Neural progenitor cell (in vitro differentiated cells): Measurements from ENCODE around the gene UNC5A. TPM values are rescaled to one million over a fixed set of nuclear protein-coding genes. Genes with fewer than 3 reads are reported as not detected.

Experiments used
- DNase-seq: peaks from one replicate; pipeline ENCODE4 v3.0.0-alpha.2; 2016; ENCODE audit warnings: low spot score
- H2AFZ ChIP-seq: fragments of 200-600 bp; sonication (generic); replicated peaks from 2 replicates; pipeline ENCODE4 v1.6.1; 2016; ENCODE audit warnings: antibody characterized with exemption
- H3F3A ChIP-seq: fragments of 200-600 bp; sonication (generic); 2 replicates; pipeline ENCODE4 v1.6.1; 2016; ENCODE audit warnings: antibody characterized with exemption, low read depth
- H3K27ac ChIP-seq: fragments of 200-600 bp; sonication (generic); 2 replicates; pipeline ENCODE4 v1.5.1; 2016; ENCODE audit warnings: mild to moderate bottlenecking
- H3K27me3 ChIP-seq: fragments of 200-600 bp; sonication (generic); 2 replicates; pipeline ENCODE4 v1.6.1; 2016; ENCODE audit warnings: mild to moderate bottlenecking, moderate library complexity
- H3K36me3 ChIP-seq: fragments of 200-600 bp; sonication (generic); 2 replicates; pipeline ENCODE4 v1.5.1; 2016
- H3K4me1 ChIP-seq: fragments of 200-600 bp; sonication (generic); 2 replicates; pipeline ENCODE4 v1.6.1; 2016; ENCODE audit warnings: mixed run types
- H3K4me2 ChIP-seq: fragments of 200-600 bp; sonication (generic); 2 replicates; pipeline ENCODE4 v1.6.1; 2016
- H3K4me3 ChIP-seq: fragments of 200-600 bp; sonication (generic); 2 replicates; pipeline ENCODE4 v1.5.1; 2016
- H3K79me2 ChIP-seq: fragments of 200-600 bp; sonication (generic); 2 replicates; pipeline ENCODE4 v1.6.1; 2016; ENCODE audit warnings: low read depth
- H3K9ac ChIP-seq: fragments of 200-600 bp; sonication (generic); 2 replicates; pipeline ENCODE4 v1.6.1; 2016
- H3K9me3 ChIP-seq: fragments of 200-600 bp; sonication (generic); 2 replicates; pipeline ENCODE4 v1.5.1; 2016; ENCODE audit warnings: low read depth
- H4K20me1 ChIP-seq: fragments of 200-600 bp; sonication (generic); 2 replicates; pipeline ENCODE4 v1.6.1; 2016; ENCODE audit warnings: low read depth
- H3K27ac Mint-ChIP-seq: 3 replicates; pipeline ENCODE4 v1.8.0; 2021; ENCODE audit warnings: mixed read lengths
- H3K27me3 Mint-ChIP-seq: 2 replicates; pipeline ENCODE4 v1.8.0; 2022; ENCODE audit warnings: low read depth, mild to moderate bottlenecking, inconsistent platforms, moderate library complexity, mixed read lengths; ENCODE audit not compliant: insufficient read depth
- H3K36me3 Mint-ChIP-seq: 3 replicates; pipeline ENCODE4 v1.8.0; 2021; ENCODE audit warnings: mixed read lengths
- H3K4me1 Mint-ChIP-seq: 3 replicates; pipeline ENCODE4 v1.8.0; 2021; ENCODE audit warnings: mixed read lengths
- H3K4me3 Mint-ChIP-seq: 3 replicates; pipeline ENCODE4 v1.8.0; 2021; ENCODE audit warnings: mild to moderate bottlenecking, moderate library complexity, mixed read lengths
- H3K9me3 Mint-ChIP-seq: 3 replicates; pipeline ENCODE4 v1.8.0; 2020; ENCODE audit warnings: mixed read lengths
- CTCF ChIP-seq: fragments of 200-600 bp; sonication (generic); IDR thresholded peaks from 2 replicates; pipeline ENCODE4 v1.5.1; 2017; ENCODE audit warnings: antibody characterized with exemption, mild to moderate bottlenecking
- EZH2 ChIP-seq: fragments of 200-600 bp; sonication (generic); IDR thresholded peaks from 2 replicates; pipeline ENCODE4 v1.6.1; 2017; ENCODE audit warnings: antibody characterized with exemption, mild to moderate bottlenecking, moderate library complexity
- EZH2phosphoT487 ChIP-seq: fragments of 200-600 bp; sonication (generic); IDR thresholded peaks from 2 replicates; pipeline ENCODE4 v1.6.1; 2017; ENCODE audit warnings: antibody characterized with exemption
- total RNA-seq: library from RNA; depleted of rRNA; stranded (reverse); fragments of >200 nt; gene quantifications from 2 replicates; pipeline ENCODE4 v1.2.3, GENCODE V29; 2015; ENCODE audit warnings: low replicate concordance

The UNC5A gene
- total RNA-seq, 1 donor from 2014 or later = 1.2 TPM

- Histone ChIP-seq H3K79me2 (no peaks in the 10 kb centered on the region), H3K27me3 (no peaks in the 10 kb centered on the region), H3K27ac (no peak overlapping the region), H3K9ac (no peak overlapping the region), H3K36me3 (no peaks in the 10 kb centered on the region), H3K4me3 (no peak overlapping the region), H4K20me1 (no peaks in the 10 kb centered on the region), H2AFZ (no peak overlapping the region), H3K4me1 (peaks cover 29% of the 10 kb centered on the region), H3F3A (peaks cover 16% of the 10 kb centered on the region), H3K4me2 (no peak overlapping the region), H3K9me3 (no peaks in the 10 kb centered on the region)
- TF ChIP-seq EZH2 = no peak
- no peak for TF ChIP-seq EZH2phosphoT487
- TF ChIP-seq CTCF = no peak
- Mint-ChIP-seq H3K9me3 (no peaks in the 10 kb centered on the region), H3K27me3 (peaks cover 8% of the 10 kb centered on the region), H3K36me3 (no peaks in the 10 kb centered on the region), H3K4me1 (peaks cover 22% of the 10 kb centered on the region), H3K4me3 (no peak overlapping the region), H3K27ac (no peak overlapping the region)
- DNase-seq = no peak
Observed at GRCh38 chr5:176859916-176860315, 49.6 kb downstream of the UNC5A start.

GRCh38 chr5:176860381-176860780 lies 50.0 kb downstream of the UNC5A start:
- H3K4me3 ChIP-seq = no peak overlapping the region
- no peak overlapping the region for H3K27ac ChIP-seq
- Mint-ChIP-seq H3K4me3 (no peak overlapping the region), H3K27ac (no peak overlapping the region), H3K27me3 (peaks cover 9% of the 10 kb centered on the region), H3K36me3 (no peaks in the 10 kb centered on the region), H3K4me1 (peaks cover 22% of the 10 kb centered on the region), H3K9me3 (no peaks in the 10 kb centered on the region)
- H3F3A ChIP-seq = peaks cover 16% of the 10 kb centered on the region
- no peaks in the 10 kb centered on the region for H3K79me2 ChIP-seq
- H2AFZ ChIP-seq = no peak overlapping the region
- H3K4me1 ChIP-seq = peaks cover 29% of the 10 kb centered on the region
- H3K36me3 ChIP-seq = no peaks in the 10 kb centered on the region
- no peak overlapping the region for H3K9ac ChIP-seq
- no peak for TF ChIP-seq EZH2
- no peak for TF ChIP-seq EZH2phosphoT487
- TF ChIP-seq CTCF = no peak
- no peaks in the 10 kb centered on the region for H3K27me3 ChIP-seq
- no peak overlapping the region for H3K4me2 ChIP-seq
- H3K9me3 ChIP-seq = no peaks in the 10 kb centered on the region
- no peaks in the 10 kb centered on the region for H4K20me1 ChIP-seq
- DNase-seq = no peak

GRCh38 chr5:176861276-176861675 lies 50.9 kb downstream of the UNC5A start:
- Mint-ChIP-seq H3K4me3 (no peak overlapping the region), H3K36me3 (no peaks in the 10 kb centered on the region), H3K4me1 (peaks cover 24% of the 10 kb centered on the region), H3K27ac (no peak overlapping the region), H3K9me3 (no peaks in the 10 kb centered on the region), H3K27me3 (peaks cover 14% of the 10 kb centered on the region)
- Histone ChIP-seq H3K9me3 (no peaks in the 10 kb centered on the region), H3K27ac (no peak overlapping the region), H3K27me3 (no peaks in the 10 kb centered on the region), H3K79me2 (no peaks in the 10 kb centered on the region), H4K20me1 (no peaks in the 10 kb centered on the region), H3K4me3 (no peak overlapping the region), H2AFZ (no peak overlapping the region), H3K4me1 (peaks cover 37% of the 10 kb centered on the region), H3K4me2 (no peak overlapping the region), H3K36me3 (no peaks in the 10 kb centered on the region), H3K9ac (no peak overlapping the region), H3F3A (peaks cover 20% of the 10 kb centered on the region)
- TF ChIP-seq EZH2 = no peak
- no peak for TF ChIP-seq CTCF
- TF ChIP-seq EZH2phosphoT487 = no peak
- no peak for DNase-seq
